GM12872 (cell line): ENCODE results near the gene PPL.

Experiments
- TF ChIP-seq, protein P1 (sequence below): IDR thresholded peaks from 3 replicates; pipeline ENCODE4 v1.5.1; 2011; ENCODE audit warnings: low read depth, mild to moderate bottlenecking, low read length, moderate library complexity; ENCODE audit not compliant: insufficient read depth

The PPL gene

DNA sequence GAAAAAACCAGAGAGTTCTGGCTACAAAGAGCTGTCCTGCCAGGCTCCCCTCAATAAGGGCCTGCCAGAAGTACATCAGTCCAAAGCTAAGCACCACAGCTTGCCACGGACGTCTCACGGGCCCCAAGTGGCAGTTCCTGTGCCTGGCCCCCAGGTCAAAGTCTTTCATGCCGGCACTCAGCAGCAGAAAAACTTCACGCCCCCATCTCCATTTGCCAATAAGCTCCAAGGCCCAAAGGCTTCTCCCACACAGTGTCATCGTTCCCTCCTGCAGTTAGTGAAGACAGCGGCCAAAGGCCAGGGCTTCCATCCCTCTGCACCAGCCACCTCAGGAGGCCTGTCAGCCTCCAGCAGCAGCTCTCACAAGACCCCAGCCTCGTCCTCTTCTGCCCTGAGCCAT lies 62.3 kb downstream of the PPL start:
- TF ChIP-seq, protein P1, sequence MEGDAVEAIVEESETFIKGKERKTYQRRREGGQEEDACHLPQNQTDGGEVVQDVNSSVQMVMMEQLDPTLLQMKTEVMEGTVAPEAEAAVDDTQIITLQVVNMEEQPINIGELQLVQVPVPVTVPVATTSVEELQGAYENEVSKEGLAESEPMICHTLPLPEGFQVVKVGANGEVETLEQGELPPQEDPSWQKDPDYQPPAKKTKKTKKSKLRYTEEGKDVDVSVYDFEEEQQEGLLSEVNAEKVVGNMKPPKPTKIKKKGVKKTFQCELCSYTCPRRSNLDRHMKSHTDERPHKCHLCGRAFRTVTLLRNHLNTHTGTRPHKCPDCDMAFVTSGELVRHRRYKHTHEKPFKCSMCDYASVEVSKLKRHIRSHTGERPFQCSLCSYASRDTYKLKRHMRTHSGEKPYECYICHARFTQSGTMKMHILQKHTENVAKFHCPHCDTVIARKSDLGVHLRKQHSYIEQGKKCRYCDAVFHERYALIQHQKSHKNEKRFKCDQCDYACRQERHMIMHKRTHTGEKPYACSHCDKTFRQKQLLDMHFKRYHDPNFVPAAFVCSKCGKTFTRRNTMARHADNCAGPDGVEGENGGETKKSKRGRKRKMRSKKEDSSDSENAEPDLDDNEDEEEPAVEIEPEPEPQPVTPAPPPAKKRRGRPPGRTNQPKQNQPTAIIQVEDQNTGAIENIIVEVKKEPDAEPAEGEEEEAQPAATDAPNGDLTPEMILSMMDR, result no peak

DNA sequence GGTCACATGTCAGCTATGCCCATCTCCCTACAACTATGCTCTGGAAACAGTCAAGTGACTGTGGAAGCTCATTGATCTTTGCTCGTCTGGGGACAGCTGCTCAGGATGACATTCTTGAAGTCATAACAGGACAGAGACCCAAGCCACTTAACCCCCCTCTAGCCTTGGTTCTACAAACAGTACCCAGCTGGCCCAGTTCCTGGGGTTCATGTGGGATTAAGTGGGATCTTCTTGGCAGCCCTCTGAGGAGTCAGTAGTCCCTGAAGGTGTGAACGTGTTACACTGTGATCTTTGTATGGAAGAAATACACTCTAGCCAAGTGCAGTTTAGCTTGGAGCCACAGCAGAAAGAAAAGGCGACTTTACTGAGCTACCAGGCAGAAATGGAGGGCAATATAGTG lies 63.9 kb downstream of the PPL start:
- TF ChIP-seq, protein P1, result no peak

DNA sequence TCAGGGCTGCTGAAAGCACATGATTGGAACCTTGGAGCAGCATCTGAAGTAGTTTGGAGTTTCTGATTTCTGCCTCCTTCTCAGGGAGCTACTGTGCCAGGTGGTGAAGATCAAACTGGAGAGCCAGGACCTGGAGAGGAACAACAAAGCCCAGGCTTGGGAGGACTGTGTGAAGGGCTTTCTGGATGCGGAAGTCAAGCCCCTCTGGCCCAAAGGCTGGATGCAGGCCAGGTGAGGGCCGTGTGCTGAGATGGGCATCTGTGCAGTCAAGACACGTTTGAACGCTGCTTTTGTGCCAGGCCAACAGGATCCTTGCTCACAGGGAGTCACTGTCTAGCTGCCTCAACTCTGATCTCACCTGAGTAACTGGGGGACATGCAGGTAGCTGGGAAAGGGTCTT lies 65.9 kb downstream of the PPL start:
- TF ChIP-seq, protein P1, result no peak

DNA sequence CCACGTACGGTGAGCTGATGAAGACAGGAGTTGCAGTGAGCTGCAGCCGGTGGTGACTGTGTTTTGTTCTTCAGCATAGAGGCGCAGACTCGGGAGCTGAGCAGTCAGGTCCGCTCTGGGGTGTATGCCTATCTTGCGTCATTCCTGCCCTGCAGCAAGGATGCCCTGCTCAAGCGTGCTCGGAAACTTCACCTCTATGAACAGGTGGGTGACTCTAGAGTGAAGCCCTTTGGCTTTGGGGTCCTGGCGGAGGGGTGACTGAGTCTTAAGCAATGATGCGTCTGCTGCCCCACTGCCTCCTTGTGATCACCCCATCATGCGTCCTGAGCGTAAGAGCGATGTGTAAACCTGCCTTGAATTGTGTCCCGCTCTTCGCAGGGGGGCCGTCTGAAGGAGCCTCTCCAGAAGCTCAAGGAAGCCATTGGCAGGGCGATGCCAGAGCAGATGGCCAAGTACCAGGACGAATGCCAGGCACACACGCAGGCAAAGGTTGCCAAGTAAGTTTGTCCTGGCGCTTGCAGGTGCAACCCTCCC lies 66.7 kb downstream of the PPL start:
- TF ChIP-seq, protein P1, result no peak

DNA sequence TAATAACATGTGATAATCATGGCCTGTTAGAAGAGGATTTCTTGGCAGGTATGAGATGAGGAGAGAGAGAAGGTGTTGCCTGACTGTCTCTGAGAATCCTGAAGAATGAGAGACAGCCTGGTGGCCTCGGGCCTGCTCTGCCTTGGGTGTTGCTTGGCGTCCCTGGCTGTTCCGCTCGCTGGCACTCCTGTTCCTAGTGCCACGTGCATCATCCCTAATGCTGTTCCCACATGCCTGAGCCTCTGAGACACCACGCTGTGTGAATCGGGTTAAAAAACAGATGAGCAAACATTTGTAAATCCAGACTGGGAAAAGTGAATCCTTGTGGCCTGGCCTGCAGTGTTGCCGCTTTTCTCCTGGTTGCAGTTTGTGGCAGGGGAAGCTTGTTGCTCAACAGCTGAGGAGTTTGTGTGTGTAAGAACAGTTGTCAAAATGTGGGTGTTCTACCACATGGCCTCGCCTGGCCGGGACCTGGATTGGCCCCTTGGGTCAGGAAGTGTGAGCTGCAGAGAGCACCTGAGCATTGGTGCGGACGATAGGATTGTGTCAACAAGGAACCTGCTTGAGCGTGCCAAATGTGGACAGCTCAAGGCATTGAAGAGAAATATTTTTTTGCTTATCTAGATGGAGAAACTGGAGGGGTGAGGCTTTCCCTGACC lies 67.7 kb downstream of the PPL start:
- TF ChIP-seq, protein P1, result no peak

DNA sequence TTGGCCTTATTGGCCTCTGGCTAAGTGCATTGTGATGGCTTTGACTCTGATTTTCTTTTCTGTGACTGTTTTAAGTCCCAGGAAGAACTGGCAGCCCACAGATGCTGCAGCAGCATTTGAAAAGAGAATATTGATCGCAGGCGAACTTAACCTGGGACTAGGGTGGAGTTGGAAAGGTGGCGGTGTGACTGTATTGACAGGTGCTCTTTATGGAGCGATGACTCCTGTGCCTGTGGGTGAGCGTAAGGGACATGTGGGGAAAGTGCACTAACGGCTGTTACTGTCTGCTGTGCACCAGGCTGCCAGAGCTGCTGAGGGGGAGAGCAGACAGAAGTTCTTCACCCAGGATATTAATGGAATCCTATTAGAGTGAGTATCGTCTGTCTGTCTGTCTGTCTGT lies 68.4 kb downstream of the PPL start:
- TF ChIP-seq, protein P1, result no peak

DNA sequence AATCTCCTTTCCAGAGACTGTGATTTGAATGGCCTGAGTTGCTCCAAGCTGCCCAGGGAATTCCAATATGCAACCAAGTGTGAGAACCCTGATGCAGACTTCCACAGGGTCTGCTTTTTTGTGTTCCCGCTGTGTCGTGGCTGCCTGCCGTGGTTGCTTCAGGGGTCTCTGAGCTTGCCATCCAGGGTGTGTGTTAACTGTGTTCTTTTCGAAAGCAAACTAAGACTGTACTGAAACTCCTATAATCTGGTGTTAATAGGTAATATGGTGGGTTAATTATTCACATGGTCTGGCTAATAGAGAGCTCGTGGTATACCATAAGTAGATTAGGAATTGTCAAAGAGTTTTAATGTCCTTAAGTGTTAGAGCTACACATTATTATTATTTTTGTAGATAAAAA lies 68.9 kb downstream of the PPL start:
- TF ChIP-seq, protein P1, result no peak

DNA sequence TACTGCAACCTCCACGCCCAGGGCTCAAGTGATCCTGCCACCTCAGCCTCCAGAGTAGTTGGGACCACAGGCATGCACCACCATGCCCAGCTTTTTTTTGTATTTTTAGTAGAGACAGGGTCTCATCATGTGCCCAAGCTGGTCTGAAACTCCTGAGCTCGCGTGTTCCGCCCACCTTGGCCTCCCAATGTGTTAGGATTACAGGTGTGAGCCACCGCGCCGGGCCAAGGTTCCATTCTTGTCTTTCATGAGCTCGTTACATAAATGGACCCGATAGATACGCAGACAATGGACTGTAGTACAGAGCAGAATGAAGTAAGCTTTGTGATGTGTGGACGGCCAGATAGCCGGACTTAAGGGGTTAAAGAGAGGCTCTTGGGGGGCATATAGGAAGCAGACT lies 70.4 kb downstream of the PPL start:
- TF ChIP-seq, protein P1, result no peak
